ENCODE results near the gene ELP5.

Gene ELP5

DNA sequence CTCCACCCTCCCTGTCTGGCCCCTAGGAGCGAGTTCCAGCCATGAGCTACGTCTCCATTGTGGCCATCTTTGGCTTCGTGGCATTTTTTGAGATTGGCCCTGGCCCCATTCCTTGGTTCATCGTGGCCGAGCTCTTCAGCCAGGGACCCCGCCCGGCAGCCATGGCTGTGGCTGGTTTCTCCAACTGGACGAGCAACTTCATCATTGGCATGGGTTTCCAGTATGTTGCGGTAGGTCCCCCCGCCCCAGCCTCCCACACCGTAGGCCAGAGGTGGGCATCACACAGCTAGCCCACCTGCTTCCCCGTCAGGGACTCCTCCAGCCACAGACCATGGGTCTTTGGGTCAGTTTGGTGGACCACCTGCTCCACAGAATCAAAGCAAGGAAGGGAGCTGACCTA lies 33.7 kb downstream of the ELP5 start:
- no peak for DNase-seq (ENCODE audit: low read depth)

DNA sequence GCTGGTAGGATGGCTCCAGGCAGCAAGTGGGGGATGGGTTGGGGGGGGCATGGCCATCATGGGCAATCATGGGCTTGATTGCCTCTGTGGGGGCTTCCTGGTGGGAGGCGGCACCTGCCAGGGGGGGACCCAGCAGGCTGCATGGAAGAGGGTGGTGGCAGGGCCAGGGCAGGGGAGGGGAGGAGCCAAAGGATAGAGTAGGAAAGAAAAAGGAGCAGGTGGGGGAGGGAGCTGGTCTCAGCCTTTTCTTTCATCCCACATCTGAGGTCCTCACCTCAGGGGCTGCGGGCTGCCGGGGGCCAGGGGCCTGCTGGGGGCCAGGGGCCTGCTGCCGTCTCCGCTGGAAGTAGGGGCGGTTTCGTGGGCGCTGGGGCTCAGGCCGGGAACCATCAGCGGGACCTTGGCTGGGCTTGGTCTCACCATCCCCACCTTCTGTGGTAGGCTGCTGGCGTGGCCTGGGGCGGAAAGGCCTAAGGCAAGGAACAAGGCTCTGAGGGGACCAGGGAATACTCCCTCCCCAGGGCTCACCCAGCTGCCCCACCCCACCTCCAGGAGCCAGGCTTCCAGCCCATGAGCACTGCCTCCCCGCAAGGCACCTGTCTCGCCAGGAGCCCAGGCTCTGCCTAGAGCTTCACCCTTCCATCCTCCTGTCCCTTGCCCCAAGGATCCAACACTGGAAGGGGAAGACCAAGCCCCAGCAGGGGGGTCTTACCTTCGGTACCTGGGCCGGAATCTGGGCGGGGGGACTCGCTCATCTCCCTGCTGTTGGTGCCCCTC lies 37.4 kb downstream of the ELP5 start:
- DNase-seq (ENCODE audit: low read depth): no peak

DNA sequence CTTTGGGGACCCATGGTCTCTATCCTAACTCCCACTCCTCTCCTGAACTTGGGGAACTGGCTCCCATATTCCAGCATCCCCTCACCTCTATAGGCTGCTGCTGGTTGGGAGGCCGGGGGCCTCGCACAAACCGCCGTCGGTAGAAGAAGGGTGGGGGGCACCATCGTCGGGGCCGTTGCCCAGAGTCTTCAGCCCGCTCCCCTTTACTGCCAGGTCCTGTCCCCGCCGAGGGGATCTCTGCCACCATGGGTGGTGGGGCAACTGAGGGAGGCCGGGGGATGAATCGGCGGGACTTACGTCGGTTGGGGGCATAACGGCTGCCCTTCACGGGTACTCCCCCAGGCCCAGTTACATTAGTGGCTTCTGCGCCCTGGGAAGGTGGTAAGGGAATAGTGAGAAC lies 38.2 kb downstream of the ELP5 start:
- no peak for DNase-seq (ENCODE audit: low read depth)

DNA sequence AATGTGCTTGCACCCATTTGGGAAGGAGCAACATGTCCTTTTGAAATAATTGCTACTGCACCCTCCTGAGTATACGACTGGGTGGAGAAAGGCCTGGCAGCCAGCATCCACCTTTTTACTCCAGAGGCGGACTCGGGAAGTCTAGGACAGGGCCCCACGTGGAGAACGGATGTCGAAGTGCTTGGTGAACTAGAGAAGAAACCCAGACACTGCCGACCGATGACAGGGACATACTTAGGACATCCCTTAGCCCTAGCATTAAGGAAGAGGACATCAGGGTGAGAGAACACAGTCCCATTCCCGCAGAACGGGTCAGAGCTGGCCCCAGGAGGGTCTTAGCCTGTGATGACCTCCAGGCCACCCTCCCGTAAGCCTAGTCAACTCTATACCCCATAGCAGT lies 38.7 kb downstream of the ELP5 start:
- no peak for DNase-seq (ENCODE audit: low read depth)

DNA sequence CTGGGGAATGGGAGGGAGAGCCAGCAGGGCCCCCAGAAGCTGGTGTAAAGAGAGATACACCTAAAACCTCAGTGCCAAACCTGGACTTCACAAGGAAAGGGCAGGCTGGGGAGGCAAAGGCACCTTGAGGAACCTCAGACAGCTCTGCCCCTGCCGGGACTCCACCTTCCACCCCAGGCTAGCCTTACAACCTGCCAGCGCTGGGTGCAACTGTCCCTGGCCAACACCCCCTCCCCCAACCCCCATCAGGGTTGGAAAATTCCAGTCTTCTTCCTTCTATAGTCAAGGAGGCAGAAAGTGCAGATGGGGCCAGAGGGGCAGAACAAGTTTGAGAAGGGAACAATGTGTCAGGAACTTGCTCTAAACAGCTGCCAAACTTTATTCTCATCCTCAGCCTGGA lies 40.2 kb downstream of the ELP5 start:
- no peak for DNase-seq (ENCODE audit: low read depth)

DNA sequence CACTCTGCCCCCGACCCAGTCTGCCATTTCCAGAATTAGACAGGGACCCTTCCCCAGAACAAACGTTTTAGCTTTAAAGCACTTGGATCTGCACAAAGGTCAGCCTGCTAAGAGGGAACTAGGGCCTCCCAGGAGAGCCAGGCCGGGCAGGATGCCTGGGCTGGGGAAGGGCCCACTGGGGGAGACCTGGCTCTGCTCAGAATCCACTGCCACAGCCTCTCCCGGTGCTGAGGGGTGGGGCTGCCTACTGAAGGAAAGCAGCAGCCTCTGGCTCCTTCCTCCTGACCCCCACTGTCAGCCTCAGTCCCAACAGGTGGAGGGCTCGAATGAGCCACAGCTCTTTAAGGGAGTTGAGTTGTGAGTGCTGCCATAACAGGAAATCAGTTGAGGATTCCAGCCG lies 40.7 kb downstream of the ELP5 start:
- no peak for DNase-seq (ENCODE audit: low read depth)

DNA sequence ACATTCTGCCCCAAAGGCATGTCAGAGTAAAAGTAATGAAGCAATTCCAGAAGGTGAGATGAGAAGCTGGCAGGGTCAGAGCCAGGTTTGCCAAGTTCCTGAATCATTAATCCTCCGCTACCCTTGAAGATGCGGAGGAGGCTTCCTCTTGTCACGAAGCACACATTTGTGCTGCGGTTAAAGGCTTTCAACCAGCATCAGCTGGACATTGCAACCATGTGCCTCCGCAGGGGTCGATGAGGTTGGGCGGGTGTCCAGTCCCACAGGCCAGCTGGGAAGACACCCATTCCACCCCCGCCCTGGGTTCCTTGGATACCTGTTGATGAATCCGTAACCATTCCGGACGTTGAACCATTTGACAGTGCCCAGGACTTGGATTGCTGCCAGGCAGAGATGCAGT lies 41.1 kb downstream of the ELP5 start:
- DNase-seq (ENCODE audit: low read depth): no peak

DNA sequence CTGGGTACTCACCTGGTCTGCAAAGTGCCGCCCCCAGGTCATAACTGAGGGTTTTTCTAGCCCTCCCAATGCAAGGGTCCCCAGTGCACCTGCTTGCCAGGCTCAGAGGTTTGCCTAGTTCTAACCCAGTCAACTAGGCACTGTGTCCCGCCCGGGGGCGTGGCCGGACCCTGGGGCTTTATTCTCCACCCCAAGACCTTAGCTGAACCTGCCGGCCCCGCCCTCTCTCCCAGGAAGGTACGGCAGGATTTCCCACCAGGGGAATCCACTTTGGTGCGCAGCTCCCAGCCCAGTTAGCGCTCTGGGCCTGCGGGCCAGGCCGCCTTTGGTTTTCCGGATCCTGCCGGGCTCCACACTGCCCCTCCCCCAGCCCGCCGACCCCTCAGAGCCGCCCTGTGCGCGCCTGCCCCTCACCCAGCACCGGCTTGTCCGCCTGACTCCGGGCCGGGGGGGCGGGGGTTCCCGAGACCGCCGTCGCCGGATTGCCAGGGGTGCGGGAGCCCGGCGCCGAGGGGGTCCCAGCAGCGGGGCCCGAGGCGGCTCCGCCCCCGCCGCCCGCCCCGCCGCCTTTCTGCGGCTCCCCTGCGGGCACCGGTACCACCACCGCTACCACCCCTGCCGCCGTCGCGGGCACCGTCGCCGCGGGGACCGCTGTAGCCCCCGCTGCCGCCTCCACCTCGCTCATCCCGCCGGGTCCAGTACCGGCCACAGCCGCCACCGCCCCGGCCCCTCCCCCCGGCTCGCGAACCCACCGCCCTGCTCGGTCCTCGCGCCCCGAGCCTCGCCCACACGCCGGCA lies 42.0 kb downstream of the ELP5 start:
- no peak for DNase-seq (ENCODE audit: low read depth)

DNA sequence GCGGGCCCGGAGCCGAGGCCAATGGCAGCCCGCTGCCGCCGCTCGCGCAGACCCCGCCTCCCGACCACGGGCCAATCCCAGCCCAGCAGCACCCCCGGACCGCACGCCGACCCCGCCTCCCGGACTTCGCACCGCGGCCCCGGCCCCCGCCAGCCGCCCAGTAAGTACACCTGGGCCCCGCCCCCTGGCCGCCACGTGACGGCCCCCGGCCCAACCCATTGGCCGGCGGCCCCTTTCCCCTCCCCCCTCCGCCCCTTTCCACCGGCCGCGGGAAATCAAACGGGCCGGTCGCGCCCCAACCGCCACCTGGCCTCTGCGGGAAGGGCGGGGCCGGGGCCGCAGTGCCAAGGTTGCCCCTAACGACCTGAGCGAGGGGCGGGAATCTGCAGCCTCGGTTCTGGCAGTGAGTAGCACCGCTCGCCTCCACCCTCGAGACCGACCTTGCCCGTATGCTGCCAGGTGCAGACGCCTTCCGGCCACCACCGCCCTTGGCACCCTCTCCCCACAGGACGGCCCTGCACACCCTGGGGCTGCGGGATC lies 42.7 kb downstream of the ELP5 start, which contains the start of gene YBX2:
Gene YBX2, minus strand, starts transcription at position 26 of the 540 bp plus-strand sequence. CDS start 139 bp downstream, outside the sequence.
- peak; percentile 40 for DNase-seq (ENCODE audit: low read depth)

DNA sequence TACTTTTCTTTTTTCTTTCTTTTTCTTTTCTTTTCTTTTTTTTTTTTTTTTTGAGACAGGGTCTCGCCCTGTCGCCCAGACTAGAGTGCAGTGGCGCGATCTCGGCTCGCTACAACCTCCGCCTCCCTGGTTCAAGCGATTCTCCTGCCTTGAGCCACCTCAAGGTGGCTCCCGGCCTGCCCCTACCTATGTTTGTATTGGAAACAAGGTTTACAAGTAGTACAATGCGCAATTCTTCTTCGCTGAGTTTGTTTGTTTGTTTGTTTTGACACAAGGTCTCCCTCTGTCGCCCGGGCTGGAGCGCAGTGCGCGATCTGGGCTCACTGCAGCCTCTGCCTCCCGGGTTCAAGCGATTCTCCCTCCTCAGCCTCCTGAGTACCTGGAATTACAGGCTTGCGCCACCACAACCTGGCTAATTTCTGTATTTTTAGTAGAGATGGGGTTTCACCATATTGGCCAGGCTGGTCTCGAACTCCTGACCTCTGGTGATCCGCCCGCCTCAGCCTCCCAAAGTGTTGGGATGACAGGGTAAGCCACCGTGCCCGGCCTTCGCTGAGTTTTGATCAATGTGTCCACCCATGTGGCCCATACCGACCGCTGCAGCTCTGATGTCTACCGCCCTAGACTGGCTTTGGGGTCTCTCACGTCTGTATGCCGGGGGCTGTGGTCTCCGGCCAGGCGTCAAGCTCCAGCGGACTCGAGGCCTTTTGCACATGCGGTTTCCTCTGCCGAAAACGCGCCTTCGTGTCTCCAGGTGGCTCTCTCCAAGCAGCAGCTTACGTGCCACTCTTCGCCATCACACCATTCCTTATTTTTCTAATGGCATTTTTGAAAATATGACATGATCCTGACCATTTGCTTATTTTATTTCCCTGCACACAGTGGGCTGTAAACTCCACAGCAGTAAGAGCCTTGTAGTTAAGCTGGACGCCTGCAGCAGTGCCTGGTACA lies 43.5 kb downstream of the ELP5 start:
- no peak for DNase-seq (ENCODE audit: low read depth)

DNA sequence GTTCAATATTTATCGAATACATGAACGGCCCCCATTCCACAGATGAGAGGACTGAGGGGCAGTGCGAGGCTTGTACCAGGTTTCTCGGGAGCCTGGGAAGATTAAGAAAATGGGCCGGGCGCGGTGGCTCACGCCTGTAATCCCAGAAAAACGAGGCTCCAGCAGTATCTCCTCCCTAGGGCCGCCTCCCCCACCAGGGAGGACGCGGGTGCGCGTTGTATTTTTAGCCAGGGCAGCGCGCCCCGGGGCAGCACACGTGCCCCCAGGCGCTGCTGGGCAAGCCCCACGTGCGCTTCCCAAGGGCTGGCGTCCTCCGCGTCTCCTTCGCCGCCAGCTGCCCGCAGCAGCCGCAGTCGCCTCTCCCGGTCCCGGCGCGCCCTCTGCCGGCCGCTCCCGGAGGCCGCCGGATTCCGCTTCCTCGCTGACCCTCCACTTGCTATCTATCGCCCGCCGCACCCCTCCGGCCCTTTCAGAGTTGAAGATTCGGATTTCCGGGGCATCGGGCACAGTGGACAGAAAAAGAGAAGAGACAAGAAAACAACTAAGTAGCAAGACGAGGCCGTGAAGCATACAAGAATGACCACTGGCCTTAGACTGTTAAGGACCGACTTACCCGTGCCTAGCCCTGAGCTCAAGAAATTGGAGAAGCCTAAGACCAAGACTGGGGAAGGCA lies 44.3 kb downstream of the ELP5 start:
- DNase-seq (ENCODE audit: low read depth): peak; percentile 38

DNA sequence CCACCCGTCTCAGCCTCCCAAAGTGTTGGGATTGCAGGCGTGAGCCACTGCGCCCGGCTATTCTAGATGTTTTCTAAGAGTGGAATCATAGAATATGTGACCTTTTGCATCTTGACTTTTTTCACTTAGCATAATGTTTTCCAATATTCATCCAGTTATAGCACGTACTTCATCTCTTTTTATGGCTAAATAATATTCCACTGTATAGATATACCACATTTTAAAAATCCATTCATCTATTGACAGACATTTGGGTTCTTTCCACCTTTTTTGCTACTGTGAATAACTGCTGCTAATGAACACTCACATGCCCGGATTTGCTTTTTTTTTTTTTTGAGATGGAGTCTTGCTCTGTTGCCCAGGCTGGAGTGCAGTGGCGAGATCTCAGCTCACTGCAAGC lies 52.2 kb downstream of the ELP5 start:
- no peak for DNase-seq (ENCODE audit: low read depth)

DNA sequence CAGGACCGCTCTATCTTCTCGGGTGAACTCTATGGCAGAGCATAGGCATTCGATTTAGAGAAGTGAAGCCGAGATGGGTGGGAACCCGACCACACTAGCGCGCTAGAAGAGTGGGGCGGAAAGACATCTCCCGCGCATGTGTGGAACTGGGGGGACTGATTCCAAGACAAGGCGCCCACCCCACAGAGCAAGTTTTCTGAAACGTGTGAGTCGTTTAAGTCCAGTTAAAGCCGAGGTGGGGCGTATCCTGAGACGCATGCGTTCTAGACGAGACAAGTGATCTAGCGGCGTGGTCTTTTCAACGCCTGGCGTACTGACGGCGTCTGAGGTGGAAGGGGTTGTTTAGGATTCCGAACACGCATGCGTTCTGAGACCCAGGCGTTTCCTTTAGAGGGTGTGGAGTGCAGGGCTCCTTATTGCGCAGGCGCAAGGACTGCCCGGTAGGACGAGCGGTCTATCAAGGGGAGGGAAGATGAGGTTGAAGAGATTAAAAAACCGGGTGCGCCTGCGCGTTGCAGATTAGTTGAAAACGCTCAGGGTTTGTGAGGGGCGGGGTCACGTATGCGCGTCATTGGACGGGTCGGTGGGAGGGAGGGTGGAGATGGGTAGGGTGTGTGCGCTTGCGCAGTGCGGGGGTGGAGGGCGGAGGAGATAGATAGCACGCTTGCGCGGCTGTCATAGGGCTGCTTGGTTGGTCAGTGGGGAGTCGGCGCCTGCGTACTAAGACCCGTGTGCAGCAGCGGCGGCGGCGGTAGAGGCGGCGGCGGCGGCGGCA lies 55.1 kb downstream of the ELP5 start, which contains the start of gene EIF5A:
Gene EIF5A, plus strand, starts transcription at position 718 of the 775 bp plus-strand sequence. CDS start 2,008 bp downstream, outside the sequence.
- DNase-seq (ENCODE audit: low read depth): peak; percentile 100

DNA sequence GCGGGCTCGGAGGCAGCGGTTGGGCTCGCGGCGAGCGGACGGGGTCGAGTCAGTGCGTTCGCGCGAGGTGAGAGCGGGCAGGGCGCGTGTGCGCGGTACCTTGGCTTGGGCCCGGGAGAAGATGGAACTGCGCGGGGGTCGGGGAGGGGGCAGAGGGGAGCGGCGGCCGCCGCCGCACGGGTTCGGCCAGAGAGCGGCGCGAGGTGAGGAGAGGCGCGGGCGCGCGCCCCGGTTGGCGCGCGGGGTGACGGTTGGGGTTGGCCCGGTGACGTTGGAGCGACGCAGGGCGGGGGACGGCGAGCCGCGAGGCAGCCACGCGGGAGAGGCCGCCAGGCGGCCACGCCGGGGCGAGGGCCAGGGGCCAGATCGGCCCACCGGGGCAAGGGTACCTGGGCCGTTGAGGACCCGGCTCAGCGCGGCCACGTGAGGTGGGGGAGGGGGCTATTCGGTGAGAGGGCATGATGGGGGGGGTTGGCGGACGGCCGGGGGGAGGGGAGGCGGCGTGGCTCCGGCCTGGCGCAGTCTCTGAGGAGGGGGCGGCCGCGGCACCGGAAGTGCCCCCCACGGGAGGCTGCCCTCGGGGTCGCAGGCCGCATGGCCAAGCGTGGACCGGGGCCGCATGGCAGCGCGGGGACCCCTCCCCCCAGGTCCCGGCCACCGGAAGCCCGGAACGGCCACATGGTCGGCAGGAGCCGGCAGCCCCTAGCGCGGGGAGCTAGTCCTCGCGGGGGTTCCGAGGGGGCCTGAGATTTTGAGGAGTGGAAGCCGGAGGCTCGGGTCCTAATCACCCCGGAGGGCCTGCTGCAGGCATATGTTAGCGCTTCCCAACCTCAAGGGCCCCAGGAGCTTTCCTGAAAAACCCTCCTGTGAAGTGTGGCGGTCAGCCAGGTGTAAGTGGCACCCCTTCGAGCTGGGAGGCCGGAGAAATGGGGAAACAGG lies 55.9 kb downstream of the ELP5 start:
- no peak for DNase-seq (ENCODE audit: low read depth)

DNA sequence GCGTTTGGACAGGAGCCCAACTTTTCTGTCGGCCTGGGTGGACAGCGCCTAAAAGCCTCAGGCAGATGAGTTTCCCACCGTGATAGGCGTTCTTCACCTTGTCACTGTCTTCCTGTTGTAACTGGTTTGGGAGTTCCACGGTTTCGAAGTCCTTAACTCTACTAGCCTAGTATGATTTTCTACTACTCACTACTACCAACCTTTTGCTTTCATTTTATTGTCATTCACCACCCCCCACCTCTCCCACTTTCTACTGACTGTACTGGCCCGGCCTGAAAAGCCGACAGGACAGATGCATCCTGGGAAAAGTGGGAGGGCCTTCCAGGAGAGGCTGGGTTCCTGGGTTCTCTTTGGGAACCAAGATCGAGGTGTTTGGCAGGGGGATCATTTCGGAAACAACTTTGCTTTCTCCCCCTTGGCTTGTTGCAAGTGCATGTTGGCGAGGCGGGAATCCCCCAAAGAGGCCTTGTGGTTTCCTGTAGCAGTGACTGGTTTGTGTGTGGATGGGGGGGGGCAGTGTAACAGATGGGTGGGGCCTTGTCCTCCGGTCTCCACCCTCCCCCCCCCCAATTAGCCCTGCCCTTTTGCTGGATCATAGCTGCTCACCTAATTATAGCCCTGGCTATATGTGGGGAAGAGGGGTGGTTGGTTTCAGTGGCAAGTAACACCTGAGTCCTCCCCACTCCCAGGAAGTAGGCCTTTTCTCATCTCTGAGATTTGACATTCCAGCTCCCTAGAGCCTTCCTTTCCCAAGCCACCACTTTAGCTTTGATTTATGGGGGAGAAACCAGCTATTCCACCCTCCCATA lies 56.8 kb downstream of the ELP5 start:
- DNase-seq (ENCODE audit: low read depth): peak; percentile 66

Measured in stimulated activated CD8-positive, alpha-beta memory T cell treated with anti-CD3 and anti-CD28 coated beads, Interleukin-7, amount 100 ng/mL, for 24 hours (primary cell).